ENCODE measurements around the gene TATDN3. TPM values are rescaled to one million over a fixed set of nuclear protein-coding genes. Genes with fewer than 3 reads are reported as not detected.

Gene TATDN3
- total RNA-seq, 2 experiments from 2014 or later: 35.4 to 52.5 TPM

GRCh38 chr1:212864201-212864600, 72.5 kb downstream of the TATDN3 start:
- no peak overlapping the region for H2AFZ ChIP-seq (ENCODE audit: low read length)
- TF ChIP-seq CTCF (conservative IDR thresholded peaks at IDR 0.05; ENCODE audit: low read length) (no peak), EZH2phosphoT487 (IDR thresholded peaks at IDR 0.05; ENCODE audit: borderline replicate concordance, low read depth, low read length) (no peak)
- DNase-seq (ENCODE audit: low spot score): no peak
- no peaks in the 10 kb centered on the region for H3K9me2 ChIP-seq (ENCODE audit: insufficient read depth, low read length)
- peaks cover 48% of the 10 kb centered on the region for H3K79me2 ChIP-seq (ENCODE audit: insufficient read depth, low read depth, low read length)
- peaks cover 23% of the 10 kb centered on the region for H3K4me1 ChIP-seq (ENCODE audit: insufficient read depth, low read length, poor library complexity, severe bottlenecking)
- ChIA-PET POLR2A (interaction anchor here (0.6 to 0.7 kb wide), 2 partner anchors 43 to 150 kb away, joined by 3 read pairs; no protein-coding TSS in a partner anchor), CTCF (ENCODE audit: unreplicated experiment) (no interaction called here)
- H4K20me1 ChIP-seq (ENCODE audit: insufficient read depth, low read length): no peaks in the 10 kb centered on the region
- intact Hi-C loops (cut with micrococcal nuclease; ENCODE audit: unreplicated experiment): no loop called here
- BruUV-seq (replicated peaks): no TSS peak
- no peak overlapping the region for H3K4me2 ChIP-seq (ENCODE audit: low read length)
- H3K9me3 ChIP-seq (ENCODE audit: low read length): peaks cover 6% of the 10 kb centered on the region; the same call in 1 of the 2 replicates
- H3K4me3 ChIP-seq (ENCODE audit: low read depth, low read length, poor library complexity, severe bottlenecking): no peak overlapping the region
- H3K36me3 ChIP-seq (ENCODE audit: insufficient read depth, low read length): peaks cover 74% of the 10 kb centered on the region
- no peak overlapping the region for H3K27ac ChIP-seq (ENCODE audit: low read depth, low read length, poor library complexity, severe bottlenecking)

Small RNA genes within 50 kb of the gene (small RNA-seq; reads per million reads assigned to genes)
- gene AC104333.1 (not detected), gene AC104333.2 (not detected)

Other genes with a start within 250 kb of the TATDN3 start
- 2.7 and 4.7 TPM in 2 replicates for gene ATF3, start 183.1 kb upstream of the TATDN3 start, total RNA-seq (2014; rRNA removed; shearing (Covaris generic))
- gene ATF3, start 183.1 kb upstream of the TATDN3 start, total RNA-seq (2022): 2.9 and 3.7 TPM in 2 replicates
- 2.1 and 2.3 TPM in 2 replicates for gene BATF3, start 92.1 kb upstream of the TATDN3 start, total RNA-seq (2014; rRNA removed; shearing (Covaris generic))
- gene BATF3, start 92.1 kb upstream of the TATDN3 start, total RNA-seq (2022): 3.1 and 4.2 TPM in 2 replicates
- 70.9 and 74.9 TPM in 2 replicates for gene NSL1, start 117 bp upstream of the TATDN3 start, total RNA-seq (2014; rRNA removed; shearing (Covaris generic))
- gene NSL1, start 117 bp upstream of the TATDN3 start, total RNA-seq (2022): 66.8 and 71.1 TPM in 2 replicates
- 0.82 TPM in 1 of 2 replicates, not detected in the other for gene SPATA45, start 55.8 kb downstream of the TATDN3 start, total RNA-seq (2014; rRNA removed; shearing (Covaris generic))
- 0.74 and 2.0 TPM in 2 replicates for gene SPATA45, start 55.8 kb downstream of the TATDN3 start, total RNA-seq (2022)
- gene FLVCR1, start 66.4 kb downstream of the TATDN3 start, total RNA-seq (2014; rRNA removed; shearing (Covaris generic)): 10.4 and 22.4 TPM in 2 replicates
- gene FLVCR1, start 66.4 kb downstream of the TATDN3 start, total RNA-seq (2022): 16.5 and 21.2 TPM in 2 replicates
- gene VASH2, start 158.6 kb downstream of the TATDN3 start, total RNA-seq (2014; rRNA removed; shearing (Covaris generic)): 3.4 and 7.3 TPM in 2 replicates
- gene VASH2, start 158.6 kb downstream of the TATDN3 start, total RNA-seq (2022): 7.4 and 7.5 TPM in 2 replicates
- 24.1 and 40.1 TPM in 2 replicates for gene ANGEL2, start 224.0 kb downstream of the TATDN3 start, total RNA-seq (2014; rRNA removed; shearing (Covaris generic))
- gene ANGEL2, start 224.0 kb downstream of the TATDN3 start, total RNA-seq (2022): 42.7 and 50.8 TPM in 2 replicates

All from OCI-LY7 (cell line).